ENCODE measurements around the gene SLC22A6.

GRCh38 chr11:62999156-62999555 is 14.4 kb upstream of the SLC22A6 start:
- TF ChIP-seq EZH2 (optimal IDR thresholded peaks at IDR 0.05; ENCODE audit: low read depth, low read length) (no peak), CTCF (IDR thresholded peaks at IDR 0.05; ENCODE audit: low read length) (no peak)

Measured in MM.1S (cell line).